DMS79 treated with DMSO at 0.1 percent for 48 hours (cell line): Measurements from ENCODE around the gene HIPK1.
"Not testable (repeated sequence)": the region's sequence is repeated elsewhere in the genome, so short reads cannot be mapped to it uniquely, and the experiment has no call there.

Source experiments
- DNase-seq: peaks from one replicate; lab custom pipeline; 2025; lab: John Stamatoyannopoulos, UW

The HIPK1 gene

DNA sequence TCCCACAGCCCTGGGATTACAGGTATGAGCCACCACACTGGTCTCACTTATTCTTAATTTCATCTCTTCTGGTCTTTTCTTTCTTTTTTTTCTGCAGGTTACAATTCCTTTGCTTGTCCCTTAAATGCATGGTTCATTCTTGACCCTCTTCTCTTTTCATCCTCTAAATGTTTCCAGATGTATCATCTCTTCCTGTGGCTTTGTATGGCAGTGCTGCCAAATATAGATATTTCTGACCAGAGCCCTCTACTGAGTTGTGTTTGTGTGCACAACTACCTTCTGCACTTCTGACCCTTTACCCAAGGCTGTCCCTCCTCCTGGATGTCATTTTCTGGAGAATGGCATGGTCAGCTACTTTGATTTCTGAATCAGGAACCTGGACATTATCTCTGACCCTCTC lies 82.7 kb downstream of the HIPK1 start:
- no peak for DNase-seq

DNA sequence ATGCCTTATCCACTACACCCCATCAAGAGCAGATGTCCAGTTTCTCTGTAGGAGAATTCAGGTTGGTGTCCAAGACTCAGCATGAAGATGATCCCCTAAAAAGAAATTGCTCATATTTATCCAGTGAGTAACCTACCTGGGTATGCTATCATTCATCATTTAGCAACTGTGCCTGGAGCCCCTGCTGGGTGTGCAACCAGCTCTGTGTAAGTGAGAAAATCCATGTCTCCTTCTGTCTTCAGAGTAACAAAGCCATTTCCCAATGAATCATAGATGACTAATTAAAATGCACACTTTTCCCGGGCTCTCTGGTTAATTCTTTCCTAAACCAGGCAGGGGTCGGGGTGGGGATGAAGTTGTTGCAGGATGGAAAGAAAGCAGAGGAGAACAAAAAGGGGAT lies 86.0 kb downstream of the HIPK1 start:
- no peak for DNase-seq

DNA sequence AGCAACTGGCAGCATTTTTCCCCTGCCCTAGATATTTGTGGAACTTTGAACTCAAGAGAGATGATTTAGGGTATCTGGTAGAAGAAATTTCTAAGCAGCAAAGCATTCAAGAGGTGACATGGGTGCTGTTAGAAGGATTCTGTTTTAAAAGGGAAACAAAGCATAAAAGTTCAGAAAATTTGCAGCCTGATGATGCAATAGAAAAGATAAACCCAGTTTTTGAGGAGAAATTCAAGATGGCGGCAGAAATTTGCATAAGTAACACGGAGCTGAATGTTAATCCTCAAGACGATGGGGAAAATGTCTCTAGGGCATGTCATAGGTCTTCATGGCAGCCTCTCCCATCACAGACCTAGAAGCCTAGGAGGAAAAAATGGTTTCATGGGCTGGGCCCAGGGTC lies 90.6 kb downstream of the HIPK1 start:
- DNase-seq: not testable (repeated sequence)

DNA sequence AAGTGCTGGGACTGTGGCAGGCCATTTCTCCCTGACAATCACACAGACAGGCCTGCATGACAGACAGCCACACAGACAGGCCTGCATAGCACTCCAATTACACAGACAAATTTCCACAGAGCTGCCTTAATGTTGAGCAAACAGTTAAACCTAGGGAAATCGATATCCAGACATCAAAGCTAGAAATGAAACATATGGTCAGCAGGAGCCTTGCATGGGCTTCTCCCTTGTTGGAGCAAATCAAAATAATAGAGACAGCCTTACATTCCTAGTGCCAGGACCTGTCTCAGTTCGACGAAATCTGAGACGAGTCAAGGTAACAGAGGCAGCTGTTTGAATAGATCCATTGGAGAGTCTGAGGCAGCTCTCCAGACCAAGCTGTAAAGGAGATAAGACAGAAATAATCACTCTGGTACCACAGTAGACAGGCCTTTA lies 92.6 kb downstream of the HIPK1 start:
- no peak for DNase-seq

DNA sequence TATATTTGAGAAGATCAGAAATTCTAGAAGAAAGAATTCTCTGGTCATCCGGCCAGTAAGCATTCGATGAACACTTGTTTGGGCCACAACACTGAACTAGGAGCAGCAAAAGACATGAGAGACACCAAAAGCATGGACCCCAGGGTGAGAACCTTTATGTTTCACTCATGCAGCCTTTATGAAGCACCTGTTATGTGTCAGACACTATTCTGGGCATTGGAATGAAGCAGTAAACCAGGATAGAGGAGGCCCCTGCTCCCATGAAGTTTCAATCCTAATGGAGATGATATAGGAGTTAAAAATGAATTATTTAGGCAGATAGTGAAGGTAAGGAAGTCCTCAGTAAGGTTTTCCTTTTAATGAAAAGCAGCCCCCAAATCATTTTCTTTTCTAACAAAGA lies 93.8 kb downstream of the HIPK1 start:
- no peak for DNase-seq

DNA sequence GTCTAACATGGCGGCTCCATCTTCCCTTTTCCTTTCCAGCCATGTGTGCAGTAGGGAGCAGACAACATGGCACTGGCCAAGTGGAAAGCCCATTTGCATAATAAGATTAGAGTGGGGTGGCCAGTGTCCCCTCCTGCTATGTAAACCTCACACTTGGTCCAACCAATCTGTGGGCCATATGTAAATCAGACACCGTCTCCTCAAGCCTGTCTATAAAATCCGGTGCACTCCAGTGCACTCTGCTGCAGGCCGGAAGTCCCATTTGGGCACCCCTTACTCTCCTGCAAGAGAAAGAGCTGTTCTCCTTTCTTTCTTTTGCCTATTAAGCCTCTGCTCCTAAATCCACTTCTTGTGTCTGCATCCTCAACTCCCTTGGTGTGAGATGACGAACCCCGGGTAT lies 94.3 kb downstream of the HIPK1 start:
- no peak for DNase-seq

DNA sequence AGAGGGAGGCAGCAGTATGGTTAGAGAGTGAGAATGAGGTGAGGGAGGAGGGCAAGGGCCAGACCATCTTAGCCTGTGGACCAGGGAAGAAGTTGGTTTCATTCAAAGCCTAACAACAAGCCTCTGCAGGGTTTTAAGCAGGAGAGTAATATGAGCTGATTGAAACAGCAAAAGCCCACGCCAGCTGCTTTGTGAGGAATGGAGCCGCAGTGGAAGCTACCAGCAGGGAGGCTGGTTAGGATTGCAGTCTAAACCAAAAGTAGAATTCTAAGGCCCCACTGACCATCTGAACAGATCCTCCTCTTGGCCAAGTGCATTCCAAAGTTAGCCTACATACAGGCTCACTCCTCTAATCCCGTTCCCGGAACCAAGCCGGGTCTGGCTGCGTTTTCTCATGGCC lies 94.9 kb downstream of the HIPK1 start:
- no peak for DNase-seq

DNA sequence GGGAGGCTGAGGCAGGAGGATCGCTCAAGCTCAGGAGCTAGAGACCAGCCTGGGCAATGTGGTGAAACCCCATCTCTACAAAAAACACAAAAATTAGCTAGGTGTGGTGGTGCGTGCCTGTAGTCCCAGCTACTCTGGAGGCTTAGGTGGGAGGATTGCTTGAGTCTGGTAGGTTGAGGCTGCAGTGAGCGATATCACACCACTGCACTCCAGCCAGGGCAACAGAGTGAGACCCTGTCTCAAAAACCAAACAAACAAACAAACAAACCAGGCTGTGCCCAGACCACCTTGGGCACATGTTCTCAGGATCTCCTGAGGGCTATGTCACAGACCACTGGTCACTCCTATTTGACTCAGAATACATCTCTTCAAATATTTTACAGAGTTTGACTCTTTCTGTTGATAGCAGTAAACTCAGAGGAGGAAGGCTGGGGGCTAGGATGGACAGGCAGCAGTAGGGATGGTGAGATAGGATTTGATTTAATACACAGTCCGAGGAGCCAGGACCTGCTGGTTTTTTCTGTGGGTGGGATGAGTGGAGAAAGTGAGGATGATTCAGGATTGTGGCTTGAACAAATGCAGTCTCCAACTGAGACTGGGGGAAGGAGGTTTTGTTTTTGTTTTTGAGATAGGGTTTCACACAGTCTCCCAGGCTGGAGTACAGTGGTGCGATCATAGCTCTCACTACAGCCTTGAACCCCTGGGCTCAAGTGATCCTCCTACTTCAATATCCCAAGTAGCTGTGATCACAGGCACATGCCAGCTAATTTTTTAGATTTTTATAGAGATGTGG lies 96.7 kb downstream of the HIPK1 start:
- DNase-seq: no peak

DNA sequence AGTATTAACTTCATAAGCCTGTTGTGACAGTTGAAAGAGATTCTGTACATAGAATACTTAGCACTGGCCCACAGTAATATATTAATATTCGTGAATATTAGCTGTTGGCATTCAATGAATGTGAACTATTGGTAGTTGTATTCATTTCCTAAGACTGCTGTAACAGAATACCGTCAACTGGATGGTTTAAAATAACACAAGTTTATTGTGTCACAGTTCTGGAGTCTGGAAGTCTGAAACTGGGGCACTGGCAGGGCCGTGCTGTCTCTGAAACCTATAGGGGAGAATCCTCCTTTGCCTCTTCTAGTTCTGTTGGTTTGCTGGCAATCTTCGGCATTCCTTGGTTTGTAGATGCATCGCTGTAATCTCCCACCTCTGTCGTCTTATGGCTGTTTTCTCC lies 97.7 kb downstream of the HIPK1 start:
- no peak for DNase-seq
